Neural progenitor cell (in vitro differentiated cells): ENCODE results near the gene CSK.

Experiments used
- EZH2phosphoT487 ChIP-seq: fragments of 200-600 bp; sonication (generic); IDR thresholded peaks from 2 replicates; pipeline ENCODE4 v1.6.1; 2017; ENCODE audit warnings: antibody characterized with exemption
- TF ChIP-seq, protein P1 (sequence below): fragments of 200-600 bp; sonication (generic); IDR thresholded peaks from 2 replicates; pipeline ENCODE4 v1.5.1; 2017; ENCODE audit warnings: antibody characterized with exemption, mild to moderate bottlenecking

DNA sequence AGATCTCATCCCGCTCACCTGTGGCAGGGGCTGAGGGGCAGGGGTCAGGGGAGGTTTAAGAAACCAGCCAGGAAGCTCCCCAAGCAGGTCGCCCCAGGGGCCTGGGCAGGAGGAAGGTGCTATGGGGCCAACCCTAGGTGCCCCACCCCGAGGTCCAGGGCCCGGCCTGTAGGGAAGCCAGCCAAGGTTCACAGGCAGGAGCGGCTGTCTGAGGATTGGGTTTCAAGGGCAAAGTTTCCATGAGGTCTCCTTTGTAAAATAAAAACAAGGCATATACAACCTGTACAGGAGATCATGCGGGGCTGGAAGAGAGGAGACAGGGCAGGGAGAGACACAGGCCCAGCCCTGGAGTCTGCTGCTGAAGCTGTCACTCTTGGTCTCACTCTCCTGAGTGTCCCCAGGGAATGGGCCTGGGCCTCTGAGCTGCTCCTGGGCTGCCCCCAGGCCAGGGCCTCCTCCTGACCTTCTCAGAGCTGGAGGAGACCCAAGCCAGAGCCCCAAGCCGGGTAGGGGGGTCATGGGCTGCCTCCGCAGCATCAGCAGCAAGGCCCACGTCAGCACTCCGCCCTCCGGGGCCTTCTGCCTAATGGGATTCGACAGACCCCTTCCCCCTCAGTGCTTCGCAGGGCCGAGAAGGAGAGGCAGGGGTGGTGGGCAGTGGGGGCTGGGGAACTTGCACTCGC lies 50.1 kb downstream of the CSK start:
- no peak for TF ChIP-seq EZH2phosphoT487
- TF ChIP-seq, protein P1, sequence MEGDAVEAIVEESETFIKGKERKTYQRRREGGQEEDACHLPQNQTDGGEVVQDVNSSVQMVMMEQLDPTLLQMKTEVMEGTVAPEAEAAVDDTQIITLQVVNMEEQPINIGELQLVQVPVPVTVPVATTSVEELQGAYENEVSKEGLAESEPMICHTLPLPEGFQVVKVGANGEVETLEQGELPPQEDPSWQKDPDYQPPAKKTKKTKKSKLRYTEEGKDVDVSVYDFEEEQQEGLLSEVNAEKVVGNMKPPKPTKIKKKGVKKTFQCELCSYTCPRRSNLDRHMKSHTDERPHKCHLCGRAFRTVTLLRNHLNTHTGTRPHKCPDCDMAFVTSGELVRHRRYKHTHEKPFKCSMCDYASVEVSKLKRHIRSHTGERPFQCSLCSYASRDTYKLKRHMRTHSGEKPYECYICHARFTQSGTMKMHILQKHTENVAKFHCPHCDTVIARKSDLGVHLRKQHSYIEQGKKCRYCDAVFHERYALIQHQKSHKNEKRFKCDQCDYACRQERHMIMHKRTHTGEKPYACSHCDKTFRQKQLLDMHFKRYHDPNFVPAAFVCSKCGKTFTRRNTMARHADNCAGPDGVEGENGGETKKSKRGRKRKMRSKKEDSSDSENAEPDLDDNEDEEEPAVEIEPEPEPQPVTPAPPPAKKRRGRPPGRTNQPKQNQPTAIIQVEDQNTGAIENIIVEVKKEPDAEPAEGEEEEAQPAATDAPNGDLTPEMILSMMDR: no peak
